Choroid plexus epithelial cell (primary cell): ENCODE measurements around the gene ITGB3.

Source experiments
- DNase-seq: peaks from one replicate; pipeline ENCODE4 v3.0.0-alpha.2; 2010; ENCODE audit warnings: low read depth
- H3K4me3 ChIP-seq: 2 replicates; pipeline ENCODE4 v1.5.1; 2011; ENCODE audit warnings: low read depth, mild to moderate bottlenecking, control low read depth, low read length, moderate library complexity
- CTCF ChIP-seq: conservative IDR thresholded peaks from 2 replicates; pipeline ENCODE4 v1.5.1; 2011; ENCODE audit warnings: low read depth, mild to moderate bottlenecking, control low read depth, inconsistent platforms, low read length, moderate library complexity

ITGB3 gene

GRCh38 chr17:47270946-47271705 lies 17.5 kb downstream of the ITGB3 start:
- no peak for TF ChIP-seq CTCF
- DNase-seq = no peak

GRCh38 chr17:47272491-47272890 lies 18.9 kb downstream of the ITGB3 start:
- DNase-seq = no peak
- no peak overlapping the region for H3K4me3 ChIP-seq
- no peak for TF ChIP-seq CTCF

More at GRCh38 chr17:47270946-47271705, 17.5 kb downstream of the ITGB3 start:
- H3K4me3 ChIP-seq = no peak overlapping the region

GRCh38 chr17:47273245-47273644 lies 19.6 kb downstream of the ITGB3 start:
- H3K4me3 ChIP-seq = no peak overlapping the region
- DNase-seq = no peak
- no peak for TF ChIP-seq CTCF

GRCh38 chr17:47274319-47275069 lies 20.9 kb downstream of the ITGB3 start:
- no peak overlapping the region for H3K4me3 ChIP-seq
- no peak for DNase-seq
- no peak for TF ChIP-seq CTCF

GRCh38 chr17:47275245-47275984 lies 21.8 kb downstream of the ITGB3 start:
- no peak overlapping the region for H3K4me3 ChIP-seq
- peak; percentile 73 for DNase-seq
- no peak for TF ChIP-seq CTCF

GRCh38 chr17:47276444-47276843 lies 22.8 kb downstream of the ITGB3 start:
- DNase-seq = no peak
- no peak overlapping the region for H3K4me3 ChIP-seq
- TF ChIP-seq CTCF = no peak
